Testis (tissue), 2 donors: ENCODE results near the gene MLYCD.

Experiments
- POLR2A ChIP-seq: fragments of 450-650 bp; IDR thresholded peaks from one replicate; pipeline ENCODE4 v1.6.1; 2017; ENCODE audit warnings: antibody characterized with exemption, mild to moderate bottlenecking, moderate library complexity
- TF ChIP-seq, protein P1 (sequence below), 3 experiments: fragments of 450-650 bp in 2 of 3; fragments of 200-600 bp in 1 of 3; sonication (generic) in 1 of 3; IDR thresholded peaks; one replicate each; pipeline ENCODE4 v1.5.1; 2016 to 2019; ENCODE audit warnings: antibody characterized with exemption in 3 of 3, mild to moderate bottlenecking in 2 of 3, moderate library complexity in 1 of 3

- TF ChIP-seq, protein P1, sequence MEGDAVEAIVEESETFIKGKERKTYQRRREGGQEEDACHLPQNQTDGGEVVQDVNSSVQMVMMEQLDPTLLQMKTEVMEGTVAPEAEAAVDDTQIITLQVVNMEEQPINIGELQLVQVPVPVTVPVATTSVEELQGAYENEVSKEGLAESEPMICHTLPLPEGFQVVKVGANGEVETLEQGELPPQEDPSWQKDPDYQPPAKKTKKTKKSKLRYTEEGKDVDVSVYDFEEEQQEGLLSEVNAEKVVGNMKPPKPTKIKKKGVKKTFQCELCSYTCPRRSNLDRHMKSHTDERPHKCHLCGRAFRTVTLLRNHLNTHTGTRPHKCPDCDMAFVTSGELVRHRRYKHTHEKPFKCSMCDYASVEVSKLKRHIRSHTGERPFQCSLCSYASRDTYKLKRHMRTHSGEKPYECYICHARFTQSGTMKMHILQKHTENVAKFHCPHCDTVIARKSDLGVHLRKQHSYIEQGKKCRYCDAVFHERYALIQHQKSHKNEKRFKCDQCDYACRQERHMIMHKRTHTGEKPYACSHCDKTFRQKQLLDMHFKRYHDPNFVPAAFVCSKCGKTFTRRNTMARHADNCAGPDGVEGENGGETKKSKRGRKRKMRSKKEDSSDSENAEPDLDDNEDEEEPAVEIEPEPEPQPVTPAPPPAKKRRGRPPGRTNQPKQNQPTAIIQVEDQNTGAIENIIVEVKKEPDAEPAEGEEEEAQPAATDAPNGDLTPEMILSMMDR (IDR thresholded peaks at IDR 0.05), result no peak
- no peak for TF ChIP-seq POLR2A
Measured at GRCh38 chr16:83974475-83974874, 75.6 kb downstream of the MLYCD start.
